Hepatic stellate cell (primary cell): ENCODE measurements around the gene IFNGR1.

Source experiments
- DNase-seq: peaks from one replicate; pipeline ENCODE4 v3.0.0; 2011; ENCODE audit warnings: low spot score

IFNGR1 gene

GRCh38 chr6:137175868-137176245, 43.3 kb downstream of the IFNGR1 start:
- no peak for DNase-seq

- no peak for DNase-seq
Observed at GRCh38 chr6:137175157-137175867, 43.9 kb downstream of the IFNGR1 start.

GRCh38 chr6:137173501-137173900, 45.7 kb downstream of the IFNGR1 start, which contains the start of gene IL22RA2:
IL22RA2 (minus strand) TSS chr6:137173644; CDS start chr6:137161749, 11,895 bp downstream.
- no peak for DNase-seq

- DNase-seq, result no peak
Observed at GRCh38 chr6:137172734-137173431, 46.3 kb downstream of the IFNGR1 start.

- DNase-seq, result no peak
Observed at GRCh38 chr6:137171824-137172733, 47.1 kb downstream of the IFNGR1 start.

- no peak for DNase-seq
Observed at GRCh38 chr6:137171053-137171374, 48.2 kb downstream of the IFNGR1 start.

GRCh38 chr6:137170266-137171052, 48.7 kb downstream of the IFNGR1 start:
- no peak for DNase-seq

GRCh38 chr6:137167702-137168377, 51.3 kb downstream of the IFNGR1 start:
- DNase-seq, result no peak

GRCh38 chr6:137166247-137167098, 52.7 kb downstream of the IFNGR1 start:
- DNase-seq, result no peak

- DNase-seq, result no peak
Observed at GRCh38 chr6:137165375-137166246, 53.6 kb downstream of the IFNGR1 start.

- no peak for DNase-seq
Observed at GRCh38 chr6:137163732-137164318, 55.4 kb downstream of the IFNGR1 start.

- no peak for DNase-seq
Observed at GRCh38 chr6:137162692-137163306, 56.4 kb downstream of the IFNGR1 start.

- DNase-seq, result no peak
Observed at GRCh38 chr6:137161949-137162348, 57.2 kb downstream of the IFNGR1 start.

- DNase-seq, result no peak
Observed at GRCh38 chr6:137160763-137161162, 58.4 kb downstream of the IFNGR1 start.

- DNase-seq, result no peak
Observed at GRCh38 chr6:137159912-137160311, 59.3 kb downstream of the IFNGR1 start.

- no peak for DNase-seq
Observed at GRCh38 chr6:137157601-137158000, 61.6 kb downstream of the IFNGR1 start.

- DNase-seq, result no peak
Observed at GRCh38 chr6:137156650-137157049, 62.5 kb downstream of the IFNGR1 start.

GRCh38 chr6:137155830-137156229, 63.4 kb downstream of the IFNGR1 start:
- DNase-seq, result no peak
